Left cardiac atrium (tissue), 4 donors: ENCODE results near the gene CFAP45. TPM values are rescaled to one million over a fixed set of nuclear protein-coding genes. Genes with fewer than 3 reads are reported as not detected.

Experiments
- ATAC-seq, 2 donors: fragments of 200-7000 bp; cut with Tn5 transposase; one replicate each; pipeline ENCODE4 v1.9.1; 2020; ENCODE audit warnings: mild to moderate bottlenecking in 2 of 2, moderate library complexity in 2 of 2
- DNase-seq: peaks from one replicate; pipeline ENCODE4 v3.0.0-alpha.2; 2020
- intact Hi-C, 2 donors: fragments of 100-400 bp; cut with DNase I; formaldehyde crosslinking; loops; one replicate each; pipeline versions ENCODE4 v1.14.1 to v1.15.1; 2022 to 2023
- total RNA-seq, 2 donors: library from RNA; stranded (reverse); fragmentation: NEBNext Ultra II Directional; extraction: Animal tissue kit (Norgen Biotek cat#: 25700); gene quantifications; one replicate each; pipeline ENCODE4 v1.2.1, GENCODE V29; 2021
- donor health status: DM: no; HTN: yes; CAD: no.
- donor health status: DM: no; HTN: yes; CAD: no; lungs with severe emphysema.
- donor health status: DM: yes; HTN: yes; CAD: no.
- donor health status: Dilated cardiomyopathy.

The CFAP45 gene
- total RNA-seq, 2 donors from 2014 or later = 1.6 to 2.0 TPM

DNA sequence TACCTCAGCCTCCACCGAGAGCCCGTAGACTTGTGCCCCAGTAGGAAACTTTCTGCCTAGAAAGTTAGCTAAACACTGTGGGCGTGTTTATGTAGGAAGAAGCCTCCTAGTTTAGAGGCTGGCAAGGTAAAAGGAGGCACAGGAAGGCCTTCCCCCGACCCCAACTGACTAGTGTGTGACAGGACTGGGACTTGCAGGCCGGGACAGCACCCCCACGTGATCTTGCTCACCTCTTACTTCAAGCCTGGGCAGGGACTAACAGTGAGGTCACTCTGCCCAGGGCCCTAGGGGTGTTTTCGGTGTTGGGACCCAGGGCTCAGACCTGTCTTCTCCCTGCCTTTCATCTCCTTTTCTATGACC is 25.7 kb upstream of the CFAP45 start:
- intact Hi-C loops = no loop called here
- DNase-seq = peak; percentile 46
- no peak for ATAC-seq

DNA sequence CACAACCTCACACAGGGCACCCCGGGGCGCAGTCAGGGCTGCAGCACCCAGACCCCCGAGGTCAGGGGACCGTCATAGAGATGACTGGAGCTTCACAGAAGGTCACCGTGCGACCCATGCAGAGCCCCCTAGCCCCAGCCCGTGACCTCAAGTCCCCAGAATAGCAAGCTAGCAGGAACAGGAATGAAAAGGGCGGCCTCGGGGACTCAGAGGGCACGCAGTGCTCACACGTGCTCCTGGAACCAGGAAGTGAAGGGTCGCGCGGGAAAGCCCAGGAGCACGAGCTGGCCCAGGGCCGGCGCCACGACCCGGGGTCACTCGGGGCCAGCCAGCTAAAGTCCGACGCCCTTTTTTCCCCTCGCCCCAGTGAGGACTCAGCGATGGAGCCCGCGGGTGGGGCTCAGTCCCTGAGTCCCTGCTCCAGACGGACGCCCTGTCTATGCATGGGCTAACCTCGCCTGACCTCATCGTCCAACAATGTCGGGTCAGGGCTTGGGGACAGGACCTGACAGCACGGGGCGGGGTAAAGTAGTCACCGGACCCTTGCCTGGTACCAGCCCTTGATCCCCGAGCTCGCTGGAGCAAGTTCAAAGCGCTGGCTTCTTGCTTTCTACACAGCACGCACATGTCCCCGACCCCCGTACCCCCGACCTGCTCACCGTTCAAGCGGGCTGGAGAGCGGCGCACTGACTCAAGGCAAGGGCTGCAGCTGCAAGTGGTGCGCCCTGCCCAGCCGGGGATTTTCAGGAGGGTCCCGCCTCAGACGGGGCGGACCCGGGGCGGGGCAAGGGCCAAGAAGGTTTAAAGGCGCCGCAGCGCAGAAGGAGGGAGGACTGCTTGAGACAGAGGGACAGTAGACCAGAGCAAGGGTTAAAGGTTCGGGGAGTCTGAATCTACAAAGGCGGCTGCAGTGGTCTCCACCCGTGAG is 25.1 kb upstream of the CFAP45 start, which contains the start of gene TAGLN2:
TSS of gene TAGLN2 (minus strand) at position 717 of the 928 bp plus-strand sequence. CDS start 4,998 bp downstream, outside the sequence.
- intact Hi-C loops = no loop called here
- DNase-seq (peak; percentile 95), ATAC-seq (peak; percentile 77 to 84)

DNA sequence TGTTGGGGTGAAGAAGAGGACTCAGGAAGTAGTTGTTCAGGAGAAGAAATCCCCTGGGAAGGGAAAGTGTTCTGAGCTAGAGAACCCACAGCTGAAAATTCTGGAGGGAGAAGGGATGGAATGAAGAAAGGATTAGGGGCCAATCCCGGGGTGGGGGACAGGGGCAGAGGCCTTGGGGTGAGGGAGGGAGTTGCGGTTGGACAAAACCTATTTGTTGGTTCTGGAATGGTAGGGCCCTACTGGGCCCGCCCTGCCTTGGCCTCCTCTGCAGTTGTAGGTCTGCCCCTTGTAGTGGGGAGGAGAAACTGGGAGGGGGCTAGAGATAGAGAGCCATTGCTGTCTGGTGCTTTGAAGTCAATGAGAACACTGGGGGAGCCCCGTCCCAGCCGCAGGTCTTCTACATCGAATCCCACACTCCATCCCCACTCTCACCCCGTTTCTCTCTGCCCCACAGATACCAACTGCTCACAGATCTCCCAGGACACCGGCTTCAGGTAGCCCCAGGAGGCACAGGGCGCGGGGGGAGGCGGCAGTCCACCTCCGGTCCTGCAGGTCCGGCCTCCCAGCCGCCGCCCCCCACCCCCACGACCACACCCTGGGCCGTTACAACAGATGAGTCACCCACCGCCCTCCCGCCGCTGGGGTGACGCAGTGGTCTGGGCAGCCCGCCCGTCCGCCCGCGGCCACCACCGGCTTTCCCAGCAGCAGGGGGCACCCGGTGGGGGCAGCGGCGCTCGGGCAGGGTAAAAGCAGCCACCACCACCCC is 24.2 kb upstream of the CFAP45 start:
- peak; percentile 95 for DNase-seq
- intact Hi-C loops = no loop called here
- ATAC-seq = peak; percentile 71 to 76

GRCh38 chr1:159923203-159924024 is 23.4 kb upstream of the CFAP45 start:
- intact Hi-C loops = no loop called here
- ATAC-seq (peak; percentile 35 to 61), DNase-seq (peak; percentile 92)

- ATAC-seq = peak; percentile 10 to 12
- peak; percentile 83 for DNase-seq
- intact Hi-C loops = no loop called here
Observed at GRCh38 chr1:159922511-159923202, 22.7 kb upstream of the CFAP45 start.

DNA sequence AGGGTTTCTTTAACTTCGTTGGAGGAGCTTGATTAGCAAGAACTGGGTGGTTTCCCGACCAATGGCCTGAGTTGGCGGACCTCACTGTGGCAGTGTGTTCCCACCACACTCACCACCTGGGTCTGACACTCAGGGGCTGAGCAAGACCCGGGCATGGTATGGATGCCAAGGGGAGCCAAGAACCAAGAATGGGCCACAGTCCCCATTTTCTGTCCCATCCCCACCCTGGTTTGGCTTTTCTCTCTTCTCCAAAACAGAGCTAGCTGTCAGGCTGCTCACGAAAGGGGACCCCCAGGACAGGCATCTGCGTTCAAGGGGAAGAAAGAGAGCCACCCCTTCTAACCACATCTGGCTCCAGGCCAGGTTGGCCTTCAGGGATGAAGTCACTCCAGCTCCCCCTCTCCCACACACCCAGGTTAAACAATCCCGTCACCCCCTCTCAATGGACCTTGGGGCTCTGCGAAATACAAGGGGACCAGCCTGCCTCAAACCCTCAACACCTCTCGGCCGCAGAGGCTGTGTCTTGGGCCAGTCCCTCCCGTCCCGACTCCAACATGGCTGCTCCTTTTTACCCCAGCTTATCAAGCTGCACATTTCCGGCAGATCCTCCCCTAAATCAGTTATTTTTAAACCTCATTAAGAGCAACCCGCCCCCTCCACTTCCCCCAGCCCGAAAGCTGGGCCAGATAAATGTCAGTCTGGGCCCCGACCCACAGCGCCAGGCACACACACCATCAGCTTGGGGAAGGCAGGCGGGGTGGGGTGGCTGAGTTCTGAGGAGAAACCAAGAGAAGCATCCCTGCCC is 21.9 kb upstream of the CFAP45 start:
- DNase-seq = peak; percentile 58
- intact Hi-C loops = no loop called here
- no peak for ATAC-seq

- intact Hi-C loops = no loop called here
- DNase-seq (no peak), ATAC-seq (no peak)
Observed at GRCh38 chr1:159921251-159921650, 21.3 kb upstream of the CFAP45 start.

DNA sequence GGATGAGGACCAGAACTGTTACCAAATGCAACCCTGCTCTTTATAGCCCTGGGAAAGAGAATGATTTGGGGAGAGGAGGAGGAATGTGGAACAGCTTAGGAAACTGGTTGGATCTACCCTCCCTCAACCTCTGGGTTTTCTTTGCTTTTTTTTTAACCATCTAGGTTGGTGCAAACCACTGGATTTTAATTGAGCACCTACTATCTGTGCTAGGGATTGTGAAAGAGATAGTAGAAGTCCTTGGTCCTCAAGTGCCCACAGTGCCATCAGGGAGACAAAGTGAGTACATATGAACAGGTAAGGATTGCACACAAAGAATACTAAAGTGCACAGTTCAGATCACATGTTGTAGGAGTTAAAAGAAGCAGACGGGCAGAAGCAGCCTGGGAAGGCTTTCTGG is 20.7 kb upstream of the CFAP45 start:
- no peak for DNase-seq
- intact Hi-C loops = no loop called here
- no peak for ATAC-seq

- intact Hi-C loops = no loop called here
- DNase-seq (no peak), ATAC-seq (no peak)
Observed at GRCh38 chr1:159920202-159920601, 20.2 kb upstream of the CFAP45 start.

DNA sequence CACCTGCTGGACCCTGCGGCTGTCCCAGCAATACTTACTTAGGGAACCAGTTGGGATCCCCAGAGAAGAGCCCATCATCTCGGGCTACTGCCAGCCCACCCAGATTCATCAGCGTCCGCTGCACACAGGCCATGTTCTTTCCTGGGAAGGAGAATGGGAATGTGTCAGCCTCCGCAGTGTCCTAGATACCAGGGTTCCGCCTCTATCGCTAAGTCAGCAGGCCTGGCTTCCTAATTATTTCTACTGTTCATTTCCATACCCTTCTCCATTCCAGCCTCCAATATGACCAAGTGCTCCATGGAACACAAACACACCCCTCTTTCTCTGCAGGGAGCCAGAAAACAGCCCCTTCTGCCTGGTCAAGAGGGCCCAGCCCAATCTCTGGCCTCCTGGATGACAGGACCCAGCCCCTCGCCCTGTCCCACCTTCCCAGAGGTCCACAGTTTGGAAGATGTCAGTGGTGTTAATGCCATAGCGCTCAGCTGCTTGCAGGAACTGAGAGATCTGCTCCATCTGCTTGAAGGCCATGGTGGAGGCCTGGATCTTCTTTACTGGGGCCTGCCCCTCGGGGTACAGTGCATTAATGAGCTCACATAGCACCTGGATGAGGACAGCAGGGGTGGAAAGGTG is 19.4 kb upstream of the CFAP45 start:
- DNase-seq (peak; percentile 3), ATAC-seq (no peak)
- intact Hi-C loops = no loop called here

DNA sequence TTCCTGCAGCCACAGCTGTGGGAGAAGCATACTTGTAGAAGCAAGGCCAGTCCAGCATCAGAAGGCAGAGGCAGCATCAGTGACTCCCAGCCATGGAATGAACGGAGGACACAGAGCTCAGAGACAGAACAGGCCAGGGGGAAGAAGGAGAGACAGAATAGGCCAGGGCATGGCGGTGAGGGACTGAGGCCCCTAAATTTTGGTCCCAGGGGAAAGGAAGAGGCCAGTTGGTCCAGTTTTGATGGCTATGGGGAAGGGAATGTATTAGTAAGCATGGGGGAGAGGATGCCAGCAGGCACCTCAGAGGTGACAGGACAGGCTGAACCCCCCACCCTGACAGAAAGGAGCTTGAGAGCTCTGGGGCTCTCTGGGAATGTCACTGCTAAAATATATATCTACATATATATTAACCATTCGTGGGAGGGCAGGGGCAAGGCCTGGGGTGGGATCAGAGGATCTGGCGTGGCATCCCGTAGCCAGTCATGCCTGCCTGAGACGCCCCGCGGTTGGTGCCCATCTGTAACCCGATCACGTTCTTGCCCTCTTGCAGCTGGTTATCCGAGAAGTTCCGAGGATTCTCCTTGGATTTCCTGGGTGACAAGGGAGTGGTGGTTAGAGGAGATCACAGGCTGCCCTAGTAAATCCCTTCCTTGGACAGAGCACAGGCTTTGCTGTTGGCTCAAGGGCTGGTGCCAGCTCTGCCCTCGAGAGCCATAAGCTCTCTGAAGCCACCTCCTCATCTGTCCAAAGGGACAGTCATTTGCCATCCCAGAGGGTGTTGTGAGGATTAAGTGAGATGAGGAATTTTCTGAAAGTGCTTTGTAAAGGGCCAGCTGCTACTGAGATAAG is 18.6 kb upstream of the CFAP45 start:
- DNase-seq (peak; percentile 15), ATAC-seq (no peak)
- intact Hi-C loops = no loop called here

DNA sequence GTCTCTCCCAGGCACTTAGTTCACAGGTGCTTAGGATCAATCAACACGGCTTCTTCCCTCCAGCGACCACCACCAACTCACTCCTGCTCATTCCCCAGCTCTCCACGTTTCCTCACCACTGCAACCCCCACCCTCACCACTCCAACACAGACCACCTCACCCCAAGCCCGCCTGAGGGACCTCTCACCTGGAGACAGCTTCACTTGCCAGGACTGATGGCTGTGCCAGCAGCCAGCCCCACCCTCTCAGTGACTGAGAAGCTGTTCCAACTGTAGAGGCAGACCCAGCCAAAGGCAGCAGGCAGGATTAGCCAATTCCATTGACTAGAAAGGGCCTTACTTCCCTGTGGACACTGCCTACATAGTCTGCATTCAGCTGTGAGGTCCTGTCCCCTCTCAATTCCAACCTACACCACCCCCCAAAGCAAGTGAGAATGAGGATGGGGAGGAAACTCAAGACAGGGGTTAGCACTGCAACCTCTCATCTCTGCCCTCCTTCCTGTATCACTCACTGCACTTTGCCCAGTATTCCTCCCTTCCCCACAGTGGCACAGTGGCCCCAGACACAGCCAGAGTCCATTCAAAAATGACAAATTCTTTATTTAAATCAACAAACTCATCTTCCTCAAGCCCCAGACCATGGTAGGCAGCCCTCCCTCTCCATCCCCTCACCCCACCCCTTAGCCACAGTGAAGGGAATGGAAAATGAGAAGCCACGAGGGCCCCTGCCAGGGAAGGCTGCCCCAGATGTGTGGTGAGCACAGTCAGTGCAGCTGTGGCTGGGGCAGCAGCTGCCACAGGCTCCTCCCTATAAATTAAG is 17.8 kb upstream of the CFAP45 start:
- ATAC-seq (no peak), DNase-seq (peak; percentile 33)
- intact Hi-C loops = no loop called here

- peak; percentile 43 for DNase-seq
Observed at GRCh38 chr1:159916242-159917051, 16.5 kb upstream of the CFAP45 start.

GRCh38 chr1:159915571-159916241 is 15.7 kb upstream of the CFAP45 start:
- peak; percentile 17 for DNase-seq
- peak; percentile 1 to 32 for ATAC-seq
- intact Hi-C loops = no loop called here

More at GRCh38 chr1:159916242-159917051, 16.5 kb upstream of the CFAP45 start:
- peak; percentile 54 to 60 for ATAC-seq
- intact Hi-C loops = no loop called here
